Left ventricle myocardium inferior (tissue), 1 donor: Measurements from ENCODE around the gene IQCH. TPM values are rescaled to one million over a fixed set of nuclear protein-coding genes. Genes with fewer than 3 reads are reported as not detected.

Source experiments
- DNase-seq: peaks from one replicate; pipeline ENCODE4 v3.0.0-alpha.2; 2020
- H3K27ac ChIP-seq: fragments of 200-600 bp; replicated peaks from 2 replicates; pipeline ENCODE4 v1.8.0; 2021
- H3K27me3 ChIP-seq: fragments of 200-600 bp; 2 replicates; pipeline ENCODE4 v1.8.0; 2021; ENCODE audit warnings: low read depth
- H3K36me3 ChIP-seq: fragments of 200-600 bp; 2 replicates; pipeline ENCODE4 v1.8.0; 2021
- H3K4me1 ChIP-seq: fragments of 200-600 bp; 2 replicates; pipeline ENCODE4 v1.8.0; 2021
- H3K4me3 ChIP-seq: fragments of 200-600 bp; 2 replicates; pipeline ENCODE4 v1.8.0; 2021; ENCODE audit warnings: mild to moderate bottlenecking, moderate library complexity
- H3K9me3 ChIP-seq: fragments of 200-600 bp; replicated peaks from 2 replicates; pipeline ENCODE4 v1.8.0; 2021
- CTCF ChIP-seq: fragments of 200-600 bp; IDR thresholded peaks from 2 replicates; pipeline ENCODE4 v1.8.0; 2021; ENCODE audit warnings: antibody characterized with exemption, mild to moderate bottlenecking, borderline replicate concordance
- intact Hi-C: fragments of 100-400 bp; cut with micrococcal nuclease; formaldehyde crosslinking; loops from one replicate; pipeline ENCODE4 v1.11.0; 2022
- total RNA-seq: library from RNA; stranded (reverse); fragmentation: NEBNext Ultra II Directional; extraction: Animal tissue kit (Norgen Biotek cat#: 25700); gene quantifications from one replicate; pipeline ENCODE4 v1.2.1, GENCODE V29; 2021
- donor health status: DM: no; HTN: yes; CAD: no; lungs with severe emphysema.

IQCH gene
- total RNA-seq, 1 donor from 2014 or later, result 1.1 TPM

GRCh38 chr15:67405208-67406191, 150.9 kb downstream of the IQCH start:
- H3K4me3 ChIP-seq, result no peak overlapping the region
- no peaks in the 10 kb centered on the region for H3K36me3 ChIP-seq
- H3K27me3 ChIP-seq, result no peaks in the 10 kb centered on the region
- no peaks in the 10 kb centered on the region for H3K4me1 ChIP-seq
- H3K27ac ChIP-seq, result no peak overlapping the region
- intact Hi-C loops, result no loop called here
- no peak for TF ChIP-seq CTCF
- no peak for DNase-seq
- H3K9me3 ChIP-seq, result no peaks in the 10 kb centered on the region

- H3K27ac ChIP-seq, result no peak overlapping the region
- H3K27me3 ChIP-seq, result no peaks in the 10 kb centered on the region
- no peaks in the 10 kb centered on the region for H3K4me1 ChIP-seq
- TF ChIP-seq CTCF, result no peak
- no peaks in the 10 kb centered on the region for H3K9me3 ChIP-seq
- DNase-seq, result no peak
- H3K4me3 ChIP-seq, result no peak overlapping the region
- no peaks in the 10 kb centered on the region for H3K36me3 ChIP-seq
- intact Hi-C loops, result no loop called here
Observed at GRCh38 chr15:67406257-67406861, 151.8 kb downstream of the IQCH start.

- TF ChIP-seq CTCF, result no peak
Observed at GRCh38 chr15:67407786-67408185, 153.2 kb downstream of the IQCH start.

GRCh38 chr15:67409175-67409574, 154.6 kb downstream of the IQCH start:
- Histone ChIP-seq H3K36me3 (no peaks in the 10 kb centered on the region), H3K27ac (no peak overlapping the region), H3K9me3 (no peaks in the 10 kb centered on the region), H3K27me3 (no peaks in the 10 kb centered on the region), H3K4me1 (peaks cover 7% of the 10 kb centered on the region), H3K4me3 (no peak overlapping the region)
- TF ChIP-seq CTCF, result no peak
- intact Hi-C loops, result no loop called here
- no peak for DNase-seq

More at GRCh38 chr15:67407786-67408185, 153.2 kb downstream of the IQCH start:
- Histone ChIP-seq H3K4me1 (no peaks in the 10 kb centered on the region), H3K36me3 (no peaks in the 10 kb centered on the region), H3K27me3 (no peaks in the 10 kb centered on the region), H3K27ac (no peak overlapping the region), H3K4me3 (no peak overlapping the region), H3K9me3 (no peaks in the 10 kb centered on the region)
- DNase-seq, result no peak
- intact Hi-C loops, result no loop called here

GRCh38 chr15:67411486-67411885, 156.9 kb downstream of the IQCH start:
- Histone ChIP-seq H3K4me3 (no peak overlapping the region), H3K36me3 (no peaks in the 10 kb centered on the region), H3K27ac (no peak overlapping the region), H3K27me3 (no peaks in the 10 kb centered on the region), H3K4me1 (peaks cover 9% of the 10 kb centered on the region), H3K9me3 (no peaks in the 10 kb centered on the region)
- TF ChIP-seq CTCF, result no peak
- intact Hi-C loops, result no loop called here
- no peak for DNase-seq
